Breast epithelium (tissue), 3 donors: ENCODE data around the gene ASGR2.

Source experiments
- CTCF ChIP-seq, 3 donors: fragments of 450-650 bp; IDR thresholded peaks; one replicate each; pipeline ENCODE4 v1.5.1; 2016 to 2017; ENCODE audit warnings: antibody characterized with exemption in 3 of 3, mild to moderate bottlenecking in 3 of 3, moderate library complexity in 3 of 3
- POLR2A ChIP-seq: fragments of 450-650 bp; IDR thresholded peaks from one replicate; pipeline ENCODE4 v1.6.1; 2016; ENCODE audit warnings: antibody characterized with exemption, mild to moderate bottlenecking, moderate library complexity
- POLR2AphosphoS5 ChIP-seq, 3 donors: sonication (generic); formaldehyde crosslinking; IDR thresholded peaks; one replicate each; pipeline ENCODE4 v1.6.1; 2017; ENCODE audit warnings: antibody characterized with exemption in 3 of 3

DNA sequence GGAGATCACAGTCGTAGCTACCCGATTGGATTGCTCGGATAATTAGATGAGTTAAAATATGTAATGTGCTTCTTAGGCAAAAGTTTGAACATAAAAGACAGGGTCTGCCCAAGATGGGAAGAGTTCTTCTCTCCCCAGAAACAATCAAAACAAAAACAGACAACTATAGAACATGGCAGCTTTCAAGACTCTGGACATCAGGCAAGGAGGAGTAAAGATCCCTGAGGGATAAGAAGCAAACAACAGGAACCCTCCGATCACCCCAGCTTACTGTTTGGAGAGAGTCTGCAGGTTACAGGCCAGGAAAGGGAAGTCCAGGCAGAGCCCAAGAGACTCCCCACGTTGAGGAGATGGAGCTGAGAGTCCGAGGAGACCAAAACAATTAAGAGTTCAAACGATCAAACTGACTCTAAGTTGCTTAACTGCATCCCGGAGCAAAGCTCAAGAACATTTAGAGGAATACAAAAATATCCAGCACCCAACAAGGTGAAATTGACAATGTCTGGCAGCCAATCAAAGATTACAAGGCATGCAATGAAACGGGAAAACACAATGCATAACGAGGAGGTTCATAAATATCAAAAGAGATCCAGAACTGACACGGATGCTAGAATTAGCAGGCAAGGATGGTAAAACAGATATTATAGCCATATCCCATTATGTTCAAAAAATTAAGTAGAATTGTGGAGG lies 3.9 kb downstream of the ASGR2 start:
- TF ChIP-seq CTCF (IDR thresholded peaks at IDR 0.05), result no peak
- no peak for TF ChIP-seq POLR2A
- TF ChIP-seq POLR2AphosphoS5 (IDR thresholded peaks at IDR 0.05), result no peak
